ENCODE measurements around the gene RGS9BP.

DNA sequence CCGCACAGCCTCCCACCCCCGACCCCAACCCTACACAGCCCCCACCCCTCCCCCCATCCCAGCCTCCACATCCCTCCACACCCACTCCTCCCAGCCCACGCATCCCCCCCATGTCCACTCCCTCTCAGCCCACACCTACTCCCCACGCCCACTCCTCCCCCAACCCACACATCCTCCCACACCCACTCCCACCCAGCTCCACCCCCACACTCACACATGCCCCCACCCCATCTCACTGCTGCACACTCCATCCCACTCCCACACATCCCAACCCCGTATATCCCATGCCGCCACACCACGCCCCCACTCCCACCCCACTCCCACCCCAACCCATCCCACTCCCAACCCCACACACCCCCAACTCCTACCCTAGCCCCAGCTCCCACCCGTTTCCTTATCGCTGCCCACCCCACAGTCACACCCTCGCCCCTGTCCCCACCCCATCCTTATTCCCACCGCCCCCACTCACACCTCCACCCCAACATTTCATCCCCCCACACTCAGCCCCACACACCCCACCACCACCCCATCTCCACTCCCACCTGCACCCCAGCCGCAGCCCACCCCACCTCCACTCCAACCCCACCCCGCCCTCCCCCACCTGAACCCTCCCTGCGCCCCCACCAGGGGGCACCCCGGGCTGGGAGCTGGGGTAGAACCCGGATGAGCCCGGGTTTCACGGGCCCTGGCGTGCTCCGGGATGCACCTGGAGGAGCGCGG is 44.7 kb downstream of the RGS9BP start:
- TF ChIP-seq, protein P1, sequence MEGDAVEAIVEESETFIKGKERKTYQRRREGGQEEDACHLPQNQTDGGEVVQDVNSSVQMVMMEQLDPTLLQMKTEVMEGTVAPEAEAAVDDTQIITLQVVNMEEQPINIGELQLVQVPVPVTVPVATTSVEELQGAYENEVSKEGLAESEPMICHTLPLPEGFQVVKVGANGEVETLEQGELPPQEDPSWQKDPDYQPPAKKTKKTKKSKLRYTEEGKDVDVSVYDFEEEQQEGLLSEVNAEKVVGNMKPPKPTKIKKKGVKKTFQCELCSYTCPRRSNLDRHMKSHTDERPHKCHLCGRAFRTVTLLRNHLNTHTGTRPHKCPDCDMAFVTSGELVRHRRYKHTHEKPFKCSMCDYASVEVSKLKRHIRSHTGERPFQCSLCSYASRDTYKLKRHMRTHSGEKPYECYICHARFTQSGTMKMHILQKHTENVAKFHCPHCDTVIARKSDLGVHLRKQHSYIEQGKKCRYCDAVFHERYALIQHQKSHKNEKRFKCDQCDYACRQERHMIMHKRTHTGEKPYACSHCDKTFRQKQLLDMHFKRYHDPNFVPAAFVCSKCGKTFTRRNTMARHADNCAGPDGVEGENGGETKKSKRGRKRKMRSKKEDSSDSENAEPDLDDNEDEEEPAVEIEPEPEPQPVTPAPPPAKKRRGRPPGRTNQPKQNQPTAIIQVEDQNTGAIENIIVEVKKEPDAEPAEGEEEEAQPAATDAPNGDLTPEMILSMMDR (conservative IDR thresholded peaks at IDR 0.05; ENCODE audit: low read length) = no peak
- TF ChIP-seq EZH2phosphoT487 (IDR thresholded peaks at IDR 0.05; ENCODE audit: borderline replicate concordance) = no peak
